Astrocyte (in vitro differentiated cells and primary cell): ENCODE data around the gene NKAP.

Experiments
- EZH2 ChIP-seq: IDR thresholded peaks from 2 replicates; pipeline ENCODE4 v1.6.1; 2012; ENCODE audit warnings: mild to moderate bottlenecking, low read length, inconsistent platforms; ENCODE audit not compliant: insufficient read depth
- TF ChIP-seq, protein P1 (sequence below): IDR thresholded peaks from 2 replicates; pipeline ENCODE4 v1.5.1; 2011; ENCODE audit warnings: low read depth, mild to moderate bottlenecking, inconsistent platforms, low read length, moderate library complexity; ENCODE audit not compliant: insufficient read depth

DNA sequence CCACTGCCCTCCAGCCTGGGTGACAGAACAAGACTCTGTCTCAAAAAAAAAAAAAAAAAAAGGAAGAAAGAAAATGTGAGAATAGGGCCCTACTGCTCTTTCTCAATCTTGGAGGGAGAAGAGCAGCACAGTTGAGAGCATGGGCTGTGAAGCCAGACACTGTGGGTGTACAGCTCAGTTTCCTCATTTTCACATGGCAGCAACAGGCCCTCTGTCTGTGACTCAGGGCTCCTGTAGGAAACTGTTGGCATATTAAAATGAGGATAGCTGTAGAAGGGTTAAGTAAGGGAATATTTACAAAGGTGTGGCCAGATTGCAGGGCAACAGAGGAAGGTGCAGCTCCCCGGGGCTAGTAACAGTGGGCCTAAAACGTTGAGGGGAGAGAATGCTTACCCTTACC is 44.4 kb downstream of the NKAP start:
- TF ChIP-seq, protein P1, sequence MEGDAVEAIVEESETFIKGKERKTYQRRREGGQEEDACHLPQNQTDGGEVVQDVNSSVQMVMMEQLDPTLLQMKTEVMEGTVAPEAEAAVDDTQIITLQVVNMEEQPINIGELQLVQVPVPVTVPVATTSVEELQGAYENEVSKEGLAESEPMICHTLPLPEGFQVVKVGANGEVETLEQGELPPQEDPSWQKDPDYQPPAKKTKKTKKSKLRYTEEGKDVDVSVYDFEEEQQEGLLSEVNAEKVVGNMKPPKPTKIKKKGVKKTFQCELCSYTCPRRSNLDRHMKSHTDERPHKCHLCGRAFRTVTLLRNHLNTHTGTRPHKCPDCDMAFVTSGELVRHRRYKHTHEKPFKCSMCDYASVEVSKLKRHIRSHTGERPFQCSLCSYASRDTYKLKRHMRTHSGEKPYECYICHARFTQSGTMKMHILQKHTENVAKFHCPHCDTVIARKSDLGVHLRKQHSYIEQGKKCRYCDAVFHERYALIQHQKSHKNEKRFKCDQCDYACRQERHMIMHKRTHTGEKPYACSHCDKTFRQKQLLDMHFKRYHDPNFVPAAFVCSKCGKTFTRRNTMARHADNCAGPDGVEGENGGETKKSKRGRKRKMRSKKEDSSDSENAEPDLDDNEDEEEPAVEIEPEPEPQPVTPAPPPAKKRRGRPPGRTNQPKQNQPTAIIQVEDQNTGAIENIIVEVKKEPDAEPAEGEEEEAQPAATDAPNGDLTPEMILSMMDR = no peak
- TF ChIP-seq EZH2 = no peak
